ENCODE results near the gene PDE2A.

The PDE2A gene

DNA sequence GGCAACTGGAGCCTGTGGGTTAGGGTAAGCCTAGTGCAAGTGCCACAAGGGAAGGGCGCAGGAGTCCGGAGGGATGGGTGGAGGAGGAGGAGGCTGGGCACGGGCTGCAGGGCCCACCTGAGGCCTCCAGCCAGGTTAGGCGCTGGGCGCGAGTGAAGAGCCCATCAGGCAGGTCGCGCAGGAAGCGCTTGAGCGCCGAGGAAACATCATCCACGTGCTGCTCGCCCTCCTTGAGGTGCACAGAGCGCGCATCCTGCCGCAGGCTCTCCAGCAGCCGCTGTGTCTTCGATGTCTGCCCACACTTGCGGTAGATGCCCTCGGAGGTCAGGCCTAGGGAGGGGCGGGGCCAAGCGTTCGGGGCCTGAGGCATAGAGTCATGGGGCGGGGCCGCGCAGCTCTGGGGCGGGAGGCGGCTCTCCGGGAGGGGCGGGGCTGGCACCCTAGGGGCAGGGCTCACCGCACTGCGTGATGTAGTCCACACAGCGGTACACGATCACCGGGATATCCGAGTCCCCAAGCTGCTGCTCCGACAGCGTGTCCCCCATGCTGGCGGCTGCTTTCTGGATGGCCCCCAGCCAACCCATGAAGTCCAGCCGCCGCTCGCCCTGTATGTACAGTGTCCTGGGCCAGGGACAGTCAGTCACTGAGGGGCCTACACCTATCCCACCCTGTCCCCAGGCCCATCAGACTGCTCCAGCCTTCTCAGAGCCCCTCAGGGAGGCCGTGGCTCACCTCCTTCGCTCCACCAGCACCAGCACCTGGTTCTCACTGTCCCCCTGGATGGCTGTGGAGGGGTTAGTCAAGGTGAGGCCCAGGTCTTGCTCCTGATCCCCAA is 22.9 kb upstream of the PDE2A start:
- ATAC-seq: no peak
- no peak for TF ChIP-seq ZFP3 (CRISPR knock-in tag; IDR thresholded peaks at IDR 0.05)

- TF ChIP-seq PPARA (CRISPR knock-in tag; IDR thresholded peaks at IDR 0.05; ENCODE audit: borderline replicate concordance) (no peak), ISL1 (CRISPR knock-in tag; IDR thresholded peaks at IDR 0.05) (no peak), OSR1 (CRISPR knock-in tag; IDR thresholded peaks at IDR 0.05) (no peak), RARB (CRISPR knock-in tag; IDR thresholded peaks at IDR 0.05) (no peak), BACH2 (CRISPR knock-in tag; IDR thresholded peaks at IDR 0.05; ENCODE audit: borderline replicate concordance) (no peak), PATZ1 (CRISPR knock-in tag; IDR thresholded peaks at IDR 0.05; ENCODE audit: borderline replicate concordance) (no peak), ESRRG (CRISPR knock-in tag; IDR thresholded peaks at IDR 0.05) (no peak), ZNF70 (CRISPR knock-in tag; IDR thresholded peaks at IDR 0.05) (no peak), ZFP30 (CRISPR knock-in tag; IDR thresholded peaks at IDR 0.05) (no peak), POU6F1 (CRISPR knock-in tag; IDR thresholded peaks at IDR 0.05; ENCODE audit: borderline replicate concordance, low read depth) (no peak), TSHZ2 (CRISPR knock-in tag; IDR thresholded peaks at IDR 0.05) (no peak), TCF4 (CRISPR knock-in tag; IDR thresholded peaks at IDR 0.05; ENCODE audit: borderline replicate concordance) (no peak), CSDC2 (CRISPR knock-in tag; IDR thresholded peaks at IDR 0.05) (no peak), TOX (CRISPR knock-in tag; IDR thresholded peaks at IDR 0.05; ENCODE audit: borderline replicate concordance) (no peak), SNAI2 (CRISPR knock-in tag; IDR thresholded peaks at IDR 0.05) (no peak), ARNTL (CRISPR knock-in tag; IDR thresholded peaks at IDR 0.05; ENCODE audit: borderline replicate concordance, low read depth) (no peak)
- TF ChIP-seq, protein P1, sequence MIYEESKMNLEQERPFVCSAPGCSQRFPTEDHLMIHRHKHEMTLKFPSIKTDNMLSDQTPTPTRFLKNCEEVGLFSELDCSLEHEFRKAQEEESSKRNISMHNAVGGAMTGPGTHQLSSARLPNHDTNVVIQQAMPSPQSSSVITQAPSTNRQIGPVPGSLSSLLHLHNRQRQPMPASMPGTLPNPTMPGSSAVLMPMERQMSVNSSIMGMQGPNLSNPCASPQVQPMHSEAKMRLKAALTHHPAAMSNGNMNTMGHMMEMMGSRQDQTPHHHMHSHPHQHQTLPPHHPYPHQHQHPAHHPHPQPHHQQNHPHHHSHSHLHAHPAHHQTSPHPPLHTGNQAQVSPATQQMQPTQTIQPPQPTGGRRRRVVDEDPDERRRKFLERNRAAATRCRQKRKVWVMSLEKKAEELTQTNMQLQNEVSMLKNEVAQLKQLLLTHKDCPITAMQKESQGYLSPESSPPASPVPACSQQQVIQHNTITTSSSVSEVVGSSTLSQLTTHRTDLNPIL (CRISPR knock-in tag; IDR thresholded peaks at IDR 0.05; ENCODE audit: low read depth): no peak
- TF ChIP-seq, protein P2, sequence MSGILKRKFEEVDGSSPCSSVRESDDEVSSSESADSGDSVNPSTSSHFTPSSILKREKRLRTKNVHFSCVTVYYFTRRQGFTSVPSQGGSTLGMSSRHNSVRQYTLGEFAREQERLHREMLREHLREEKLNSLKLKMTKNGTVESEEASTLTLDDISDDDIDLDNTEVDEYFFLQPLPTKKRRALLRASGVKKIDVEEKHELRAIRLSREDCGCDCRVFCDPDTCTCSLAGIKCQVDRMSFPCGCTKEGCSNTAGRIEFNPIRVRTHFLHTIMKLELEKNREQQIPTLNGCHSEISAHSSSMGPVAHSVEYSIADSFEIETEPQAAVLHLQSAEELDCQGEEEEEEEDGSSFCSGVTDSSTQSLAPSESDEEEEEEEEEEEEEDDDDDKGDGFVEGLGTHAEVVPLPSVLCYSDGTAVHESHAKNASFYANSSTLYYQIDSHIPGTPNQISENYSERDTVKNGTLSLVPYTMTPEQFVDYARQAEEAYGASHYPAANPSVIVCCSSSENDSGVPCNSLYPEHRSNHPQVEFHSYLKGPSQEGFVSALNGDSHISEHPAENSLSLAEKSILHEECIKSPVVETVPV (CRISPR knock-in tag; IDR thresholded peaks at IDR 0.05): no peak
- ATAC-seq: no peak
These were observed 21.1 kb upstream of the PDE2A start for GRCh38 chr11:72695354-72695753.

- no peak for ATAC-seq
- TF ChIP-seq CSDC2 (CRISPR knock-in tag; IDR thresholded peaks at IDR 0.05) (no peak), ARNTL (CRISPR knock-in tag; IDR thresholded peaks at IDR 0.05; ENCODE audit: borderline replicate concordance, low read depth) (no peak), GLIS3 (CRISPR knock-in tag; IDR thresholded peaks at IDR 0.05) (no peak), ISL1 (CRISPR knock-in tag; IDR thresholded peaks at IDR 0.05) (no peak), ZNF565 (CRISPR knock-in tag; conservative IDR thresholded peaks at IDR 0.05; ENCODE audit: low read depth) (no peak), ZNF70 (CRISPR knock-in tag; IDR thresholded peaks at IDR 0.05) (no peak), POU6F1 (CRISPR knock-in tag; IDR thresholded peaks at IDR 0.05; ENCODE audit: borderline replicate concordance, low read depth) (no peak)
- TF ChIP-seq, protein P1 (CRISPR knock-in tag; IDR thresholded peaks at IDR 0.05; ENCODE audit: low read depth): no peak
- TF ChIP-seq, protein P2 (CRISPR knock-in tag; IDR thresholded peaks at IDR 0.05): no peak
These were observed 19.2 kb upstream of the PDE2A start for GRCh38 chr11:72693271-72693968.

Data from SK-N-SH treated with all-trans-retinoic acid at 6 μM for 48 hours (cell line).